ENCODE results near the gene MLX.

GRCh38 chr17:42584880-42585279, 18.0 kb downstream of the MLX start:
- TF ChIP-seq YY1 (IDR thresholded peaks at IDR 0.05; ENCODE audit: insufficient read depth, insufficient read length) (no peak), SUZ12 (IDR thresholded peaks at IDR 0.05; ENCODE audit: extremely low read depth, insufficient read depth, insufficient read length) (no peak)

All from NT2/D1 (cell line).